Peyer's patch (tissue), 4 donors: Measurements from ENCODE around the gene ATP5F1B. TPM values are rescaled to one million over a fixed set of nuclear protein-coding genes. Genes with fewer than 3 reads are reported as not detected.

Source experiments
- DNase-seq, 3 donors: peaks; one replicate each; pipeline ENCODE4 v3.0.0-alpha.2; 2017 to 2019
- H3K27ac ChIP-seq, 4 donors: fragments of 200-600 bp; sonication (generic); one replicate each; pipeline ENCODE4 v1.5.1; 2016 to 2019
- H3K27me3 ChIP-seq, 2 donors: fragments of 200-600 bp; sonication (generic); one replicate each; pipeline ENCODE4 v1.5.1; 2019
- H3K36me3 ChIP-seq, 3 donors: fragments of 200-600 bp; sonication (generic); one replicate each; pipeline ENCODE4 v1.5.1; 2016 to 2019
- H3K4me1 ChIP-seq, 4 donors: fragments of 200-600 bp; sonication (generic); one replicate each; pipeline ENCODE4 v1.5.1; 2016 to 2019
- H3K4me3 ChIP-seq, 4 donors: fragments of 200-600 bp; sonication (generic); 1 replicate in 3 of 4; 2 replicates in 1 of 4; pipeline ENCODE4 v1.5.1; 2016 to 2019; ENCODE audit warnings: mild to moderate bottlenecking in 1 of 4
- H3K9me3 ChIP-seq, 4 donors: fragments of 200-600 bp; sonication (generic); one replicate each; pipeline ENCODE4 v1.5.1; 2016 to 2019; ENCODE audit warnings: mild to moderate bottlenecking in 1 of 4
- CTCF ChIP-seq, 6 experiments: fragments of 450-650 bp in 4 of 6; fragments of 200-600 bp in 2 of 6; sonication (generic) in 1 of 6; IDR thresholded peaks; one replicate each; pipeline ENCODE4 v1.5.1; 2017 to 2019; ENCODE audit warnings: antibody characterized with exemption in 6 of 6, mild to moderate bottlenecking in 3 of 6, moderate library complexity in 1 of 6
- POLR2A ChIP-seq, 2 donors: fragments of 450-650 bp; IDR thresholded peaks; one replicate each; pipeline ENCODE4 v1.5.1; 2017; ENCODE audit warnings: antibody characterized with exemption in 2 of 2, mild to moderate bottlenecking in 2 of 2, moderate library complexity in 2 of 2
- total RNA-seq, 4 donors: library from RNA; depleted of rRNA; stranded (reverse); fragments of >200 nt; gene quantifications; one replicate each; pipeline ENCODE4 v1.1.0, GENCODE V29; 2016

ATP5F1B gene
- total RNA-seq, 4 donors from 2014 or later, result 333 to 768 (median 688) TPM

- H3K36me3 ChIP-seq, result peaks cover 0 to 20% (median 0%) of the 10 kb centered on the region in 3 donors
- no peak overlapping the region for H3K4me3 ChIP-seq
- peak overlapping the region in 1 of 4 donors; percentile 11 for H3K27ac ChIP-seq
- H3K4me1 ChIP-seq, result peaks cover 0 to 40% (median 10%) of the 10 kb centered on the region in 4 donors
- no peak for TF ChIP-seq POLR2A (IDR thresholded peaks at IDR 0.05)
- TF ChIP-seq CTCF (IDR thresholded peaks at IDR 0.05), result no peak
- H3K9me3 ChIP-seq, result no peaks in the 10 kb centered on the region
- no peaks in the 10 kb centered on the region for H3K27me3 ChIP-seq
- DNase-seq, result no peak
These were observed 19.1 kb downstream of the ATP5F1B start for GRCh38 chr12:56626701-56627100.

- TF ChIP-seq POLR2A (IDR thresholded peaks at IDR 0.05) (no peak), CTCF (IDR thresholded peaks at IDR 0.05) (no peak)
- H3K36me3 ChIP-seq, result peaks cover 0 to 48% (median 0%) of the 10 kb centered on the region in 3 donors
- no peak overlapping the region for H3K4me3 ChIP-seq
- H3K9me3 ChIP-seq, result no peaks in the 10 kb centered on the region
- H3K27me3 ChIP-seq, result no peaks in the 10 kb centered on the region
- no peak overlapping the region for H3K27ac ChIP-seq
- DNase-seq, result no peak
- peaks cover 0 to 19% (median 0%) of the 10 kb centered on the region in 4 donors for H3K4me1 ChIP-seq
These were observed 23.2 kb downstream of the ATP5F1B start for GRCh38 chr12:56622535-56622934.

GRCh38 chr12:56616925-56617324, 28.9 kb downstream of the ATP5F1B start:
- DNase-seq, result no peak
- no peak for TF ChIP-seq CTCF (IDR thresholded peaks at IDR 0.05)
- TF ChIP-seq POLR2A (IDR thresholded peaks at IDR 0.05), result no peak

GRCh38 chr12:56616244-56616643, 29.5 kb downstream of the ATP5F1B start:
- Histone ChIP-seq H3K36me3 (peaks cover 0 to 86% (median 0%) of the 10 kb centered on the region in 3 donors), H3K27me3 (no peaks in the 10 kb centered on the region), H3K9me3 (no peaks in the 10 kb centered on the region), H3K4me1 (no peaks in the 10 kb centered on the region), H3K4me3 (no peak overlapping the region), H3K27ac (no peak overlapping the region)
- TF ChIP-seq POLR2A (IDR thresholded peaks at IDR 0.05) (no peak), CTCF (IDR thresholded peaks at IDR 0.05) (no peak)
- no peak for DNase-seq

More at GRCh38 chr12:56616925-56617324, 28.9 kb downstream of the ATP5F1B start:
- no peaks in the 10 kb centered on the region for H3K4me1 ChIP-seq
- H3K27ac ChIP-seq, result no peak overlapping the region
- H3K27me3 ChIP-seq, result no peaks in the 10 kb centered on the region
- no peak overlapping the region for H3K4me3 ChIP-seq
- H3K9me3 ChIP-seq, result no peaks in the 10 kb centered on the region
- peaks cover 0 to 86% (median 0%) of the 10 kb centered on the region in 3 donors for H3K36me3 ChIP-seq

- H3K4me3 ChIP-seq, result no peak overlapping the region
- no peak for TF ChIP-seq POLR2A (IDR thresholded peaks at IDR 0.05)
- TF ChIP-seq CTCF (IDR thresholded peaks at IDR 0.05), result no peak
- peaks cover 0 to 90% (median 0%) of the 10 kb centered on the region in 3 donors for H3K36me3 ChIP-seq
These were observed 31.2 kb downstream of the ATP5F1B start for GRCh38 chr12:56614627-56615026.

GRCh38 chr12:56604355-56604754, 41.4 kb downstream of the ATP5F1B start:
- H3K4me1 ChIP-seq, result no peaks in the 10 kb centered on the region
- H3K27ac ChIP-seq, result no peak overlapping the region
- DNase-seq, result no peak
- H3K4me3 ChIP-seq, result no peak overlapping the region
- TF ChIP-seq POLR2A (IDR thresholded peaks at IDR 0.05) (no peak), CTCF (IDR thresholded peaks at IDR 0.05) (no peak)
- no peaks in the 10 kb centered on the region for H3K9me3 ChIP-seq
- peaks cover 0 to 100% (median 0%) of the 10 kb centered on the region in 3 donors for H3K36me3 ChIP-seq
- no peaks in the 10 kb centered on the region for H3K27me3 ChIP-seq

More at GRCh38 chr12:56614627-56615026, 31.2 kb downstream of the ATP5F1B start:
- no peak overlapping the region for H3K27ac ChIP-seq
- no peaks in the 10 kb centered on the region for H3K9me3 ChIP-seq
- no peaks in the 10 kb centered on the region for H3K27me3 ChIP-seq
- H3K4me1 ChIP-seq, result no peaks in the 10 kb centered on the region
- DNase-seq, result no peak
